HG03575 (cell line): ENCODE data around the gene CFAP45.

Source experiments
- ATAC-seq: cut with Tn5 transposase; IDR thresholded peaks from one replicate; pipeline ENCODE4 v1.9.1; 2021; ENCODE audit not compliant: unreplicated experiment, insufficient number of reproducible peaks, low FRiP score; ENCODE audit errors: extremely low read depth

CFAP45 gene

GRCh38 chr1:159862031-159862430, 37.9 kb downstream of the CFAP45 start:
- ATAC-seq = no peak

GRCh38 chr1:159861218-159861617, 38.7 kb downstream of the CFAP45 start:
- no peak for ATAC-seq

- ATAC-seq = no peak
Observed at GRCh38 chr1:159860456-159860855, 39.5 kb downstream of the CFAP45 start.

- ATAC-seq = no peak
Observed at GRCh38 chr1:159859767-159860322, 40.1 kb downstream of the CFAP45 start.

GRCh38 chr1:159857889-159858288, 42.1 kb downstream of the CFAP45 start:
- ATAC-seq = no peak

- no peak for ATAC-seq
Observed at GRCh38 chr1:159856576-159856975, 43.4 kb downstream of the CFAP45 start.

GRCh38 chr1:159855709-159856108, 44.3 kb downstream of the CFAP45 start:
- ATAC-seq = no peak

- no peak for ATAC-seq
Observed at GRCh38 chr1:159854693-159855192, 45.2 kb downstream of the CFAP45 start.

GRCh38 chr1:159854116-159854692, 45.8 kb downstream of the CFAP45 start:
- ATAC-seq = no peak

GRCh38 chr1:159853417-159854115, 46.4 kb downstream of the CFAP45 start:
- ATAC-seq = no peak

- ATAC-seq = no peak
Observed at GRCh38 chr1:159851407-159851806, 48.6 kb downstream of the CFAP45 start.

- ATAC-seq = no peak
Observed at GRCh38 chr1:159849626-159850366, 50.2 kb downstream of the CFAP45 start.

GRCh38 chr1:159848326-159848725, 51.6 kb downstream of the CFAP45 start:
- ATAC-seq = no peak

GRCh38 chr1:159847231-159847630, 52.7 kb downstream of the CFAP45 start:
- ATAC-seq = no peak

- no peak for ATAC-seq
Observed at GRCh38 chr1:159845751-159846629, 54.0 kb downstream of the CFAP45 start.

GRCh38 chr1:159843459-159843858, 56.5 kb downstream of the CFAP45 start:
- no peak for ATAC-seq

GRCh38 chr1:159841749-159842148, 58.2 kb downstream of the CFAP45 start:
- no peak for ATAC-seq

GRCh38 chr1:159839116-159839849, 60.7 kb downstream of the CFAP45 start:
- peak; percentile 35 for ATAC-seq
